ENCODE measurements around the gene GABRP.

Gene GABRP

DNA sequence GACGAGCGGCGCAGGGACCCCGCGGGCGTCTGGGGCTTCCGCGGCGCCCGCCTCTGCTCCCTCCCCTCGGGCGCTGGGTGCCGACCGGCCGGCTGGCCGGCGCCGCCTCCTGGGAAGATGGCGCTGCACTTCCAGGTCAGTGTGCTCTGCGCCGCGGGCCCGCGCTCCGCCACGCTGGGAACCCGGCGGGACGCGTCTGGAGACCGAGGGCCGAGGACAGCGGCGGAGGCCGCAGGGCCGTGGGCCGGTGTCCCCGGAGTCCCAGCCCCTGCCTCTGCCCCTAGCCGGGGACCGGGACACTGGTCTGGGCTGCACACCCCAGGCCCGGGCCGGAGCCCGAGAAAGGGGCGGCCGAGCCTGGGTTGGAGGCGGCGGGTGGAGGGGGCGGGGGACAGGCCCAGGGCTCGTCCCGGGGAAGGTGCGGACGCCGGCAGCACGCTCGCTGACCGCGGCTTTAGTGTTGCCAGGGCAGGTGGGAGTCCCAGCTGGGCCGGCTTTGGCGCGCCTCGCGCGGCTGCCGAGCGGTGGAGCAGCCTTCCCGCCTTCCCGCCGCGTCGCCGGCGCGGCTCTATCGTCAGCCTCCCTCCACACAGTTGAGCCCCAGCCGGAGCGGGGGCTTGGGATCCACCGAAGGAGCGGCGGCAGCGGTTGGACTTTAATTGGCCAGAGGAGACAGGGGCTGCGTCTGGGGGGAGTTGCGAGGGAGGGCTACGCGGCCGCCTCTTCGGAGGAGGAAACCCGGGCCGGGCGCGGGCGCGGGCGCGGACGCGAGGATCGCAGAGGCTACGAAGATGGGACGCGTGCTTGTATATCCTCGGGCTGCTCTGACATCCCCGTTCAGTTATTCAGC, 78.6 kb downstream of the GABRP start, which contains the start of gene RANBP17 (continued):
- TF ChIP-seq MEIS1 (CRISPR knock-in tag; IDR thresholded peaks at IDR 0.05; ENCODE audit: borderline replicate concordance) = no peak
- no peak for TF ChIP-seq ZNF174 (tag by site-specific recombination; IDR thresholded peaks at IDR 0.05)
- TF ChIP-seq ZNF133 (tag by site-specific recombination; IDR thresholded peaks at IDR 0.05) = no peak
- TF ChIP-seq ZNF214 (tag by site-specific recombination; IDR thresholded peaks at IDR 0.05; ENCODE audit: borderline replicate concordance) = no peak
- TF ChIP-seq, protein P1, sequence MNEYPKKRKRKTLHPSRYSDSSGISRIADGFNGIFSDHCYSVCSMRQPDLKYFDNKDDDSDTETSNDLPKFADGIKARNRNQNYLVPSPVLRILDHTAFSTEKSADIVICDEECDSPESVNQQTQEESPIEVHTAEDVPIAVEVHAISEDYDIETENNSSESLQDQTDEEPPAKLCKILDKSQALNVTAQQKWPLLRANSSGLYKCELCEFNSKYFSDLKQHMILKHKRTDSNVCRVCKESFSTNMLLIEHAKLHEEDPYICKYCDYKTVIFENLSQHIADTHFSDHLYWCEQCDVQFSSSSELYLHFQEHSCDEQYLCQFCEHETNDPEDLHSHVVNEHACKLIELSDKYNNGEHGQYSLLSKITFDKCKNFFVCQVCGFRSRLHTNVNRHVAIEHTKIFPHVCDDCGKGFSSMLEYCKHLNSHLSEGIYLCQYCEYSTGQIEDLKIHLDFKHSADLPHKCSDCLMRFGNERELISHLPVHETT (tag by site-specific recombination; IDR thresholded peaks at IDR 0.05) = no peak
- peak; percentile 46; the same call in 1 of the 2 replicates for TF ChIP-seq SP3 (tag by site-specific recombination; IDR thresholded peaks at IDR 0.05)
- TF ChIP-seq, protein P2, sequence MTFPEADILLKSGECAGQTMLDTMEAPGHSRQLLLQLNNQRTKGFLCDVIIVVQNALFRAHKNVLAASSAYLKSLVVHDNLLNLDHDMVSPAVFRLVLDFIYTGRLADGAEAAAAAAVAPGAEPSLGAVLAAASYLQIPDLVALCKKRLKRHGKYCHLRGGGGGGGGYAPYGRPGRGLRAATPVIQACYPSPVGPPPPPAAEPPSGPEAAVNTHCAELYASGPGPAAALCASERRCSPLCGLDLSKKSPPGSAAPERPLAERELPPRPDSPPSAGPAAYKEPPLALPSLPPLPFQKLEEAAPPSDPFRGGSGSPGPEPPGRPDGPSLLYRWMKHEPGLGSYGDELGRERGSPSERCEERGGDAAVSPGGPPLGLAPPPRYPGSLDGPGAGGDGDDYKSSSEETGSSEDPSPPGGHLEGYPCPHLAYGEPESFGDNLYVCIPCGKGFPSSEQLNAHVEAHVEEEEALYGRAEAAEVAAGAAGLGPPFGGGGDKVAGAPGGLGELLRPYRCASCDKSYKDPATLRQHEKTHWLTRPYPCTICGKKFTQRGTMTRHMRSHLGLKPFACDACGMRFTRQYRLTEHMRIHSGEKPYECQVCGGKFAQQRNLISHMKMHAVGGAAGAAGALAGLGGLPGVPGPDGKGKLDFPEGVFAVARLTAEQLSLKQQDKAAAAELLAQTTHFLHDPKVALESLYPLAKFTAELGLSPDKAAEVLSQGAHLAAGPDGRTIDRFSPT (tag by site-specific recombination; IDR thresholded peaks at IDR 0.05) = no peak
- no peak for TF ChIP-seq ZNF785 (tag by site-specific recombination; IDR thresholded peaks at IDR 0.05)

DNA sequence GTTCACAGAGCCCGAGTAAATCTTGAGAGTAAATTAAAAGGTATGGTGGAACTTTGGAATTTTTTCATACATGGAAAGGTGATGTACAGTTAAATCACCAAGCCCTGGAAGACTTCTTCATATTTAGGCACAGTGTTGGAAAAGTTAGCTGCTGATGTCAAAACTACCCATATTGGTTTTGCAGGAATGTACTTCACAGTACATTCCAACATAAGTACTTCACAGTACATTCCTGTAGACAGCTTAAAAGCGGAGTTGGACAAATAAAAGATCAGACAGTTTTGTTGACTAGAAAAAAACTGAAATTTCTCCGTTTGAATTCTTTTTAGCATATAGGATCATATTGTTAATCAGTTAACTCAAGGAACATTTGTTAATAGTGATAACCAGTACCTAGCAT, 80.1 kb downstream of the GABRP start:
- Histone ChIP-seq H3K27ac (ENCODE audit: extremely low read depth, low read depth, low read length) (no peak overlapping the region), H3K4me1 (ENCODE audit: control insufficient read depth, insufficient read depth, low read length) (no peaks in the 10 kb centered on the region; the same call in 1 of the 2 replicates), H3K4me3 (ENCODE audit: low read depth, low read length) (no peak overlapping the region), H3K36me3 (ENCODE audit: control insufficient read depth in 2 of 2, insufficient read depth in 1 of 2, low read length in 2 of 2) (no peaks in the 10 kb centered on the region), H3K9me3 (ENCODE audit: control insufficient read depth, insufficient read depth, low read depth, low read length) (no peaks in the 10 kb centered on the region; the same call in none of the 2 replicates)
- POLR2A ChIA-PET = interaction anchor here (0.6 kb wide), 1 partner anchor 34 kb away, joined by 9 read pairs; no protein-coding TSS in a partner anchor
- CTCF ChIA-PET = interaction anchor here (1.5 kb wide), 1 partner anchor 53 kb away, joined by 3 read pairs; no protein-coding TSS in a partner anchor
- TF ChIP-seq, protein P3, sequence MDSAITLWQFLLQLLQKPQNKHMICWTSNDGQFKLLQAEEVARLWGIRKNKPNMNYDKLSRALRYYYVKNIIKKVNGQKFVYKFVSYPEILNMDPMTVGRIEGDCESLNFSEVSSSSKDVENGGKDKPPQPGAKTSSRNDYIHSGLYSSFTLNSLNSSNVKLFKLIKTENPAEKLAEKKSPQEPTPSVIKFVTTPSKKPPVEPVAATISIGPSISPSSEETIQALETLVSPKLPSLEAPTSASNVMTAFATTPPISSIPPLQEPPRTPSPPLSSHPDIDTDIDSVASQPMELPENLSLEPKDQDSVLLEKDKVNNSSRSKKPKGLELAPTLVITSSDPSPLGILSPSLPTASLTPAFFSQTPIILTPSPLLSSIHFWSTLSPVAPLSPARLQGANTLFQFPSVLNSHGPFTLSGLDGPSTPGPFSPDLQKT (IDR thresholded peaks at IDR 0.05; ENCODE audit: borderline replicate concordance, low read depth, low read length) = no peak
- TF ChIP-seq, protein P4, sequence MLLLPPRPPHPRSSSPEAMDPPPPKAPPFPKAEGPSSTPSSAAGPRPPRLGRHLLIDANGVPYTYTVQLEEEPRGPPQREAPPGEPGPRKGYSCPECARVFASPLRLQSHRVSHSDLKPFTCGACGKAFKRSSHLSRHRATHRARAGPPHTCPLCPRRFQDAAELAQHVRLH (tag by site-specific recombination; IDR thresholded peaks at IDR 0.05) = no peak
- no peak for TF ChIP-seq ZNF76 (tag by site-specific recombination; IDR thresholded peaks at IDR 0.05; ENCODE audit: borderline replicate concordance, low read depth)
- no peak for TF ChIP-seq ZSCAN23 (tag by site-specific recombination; IDR thresholded peaks at IDR 0.05)
- TF ChIP-seq ZFHX2 (tag by site-specific recombination; conservative IDR thresholded peaks at IDR 0.05) = no peak
- no peak for TF ChIP-seq ZNF544 (tag by site-specific recombination; IDR thresholded peaks at IDR 0.05)
- no peak for TF ChIP-seq ZBTB48 (tag by site-specific recombination; IDR thresholded peaks at IDR 0.05)
- no peak for TF ChIP-seq SALL2 (tag by site-specific recombination; IDR thresholded peaks at IDR 0.05; ENCODE audit: borderline replicate concordance)
- TF ChIP-seq, protein P5, sequence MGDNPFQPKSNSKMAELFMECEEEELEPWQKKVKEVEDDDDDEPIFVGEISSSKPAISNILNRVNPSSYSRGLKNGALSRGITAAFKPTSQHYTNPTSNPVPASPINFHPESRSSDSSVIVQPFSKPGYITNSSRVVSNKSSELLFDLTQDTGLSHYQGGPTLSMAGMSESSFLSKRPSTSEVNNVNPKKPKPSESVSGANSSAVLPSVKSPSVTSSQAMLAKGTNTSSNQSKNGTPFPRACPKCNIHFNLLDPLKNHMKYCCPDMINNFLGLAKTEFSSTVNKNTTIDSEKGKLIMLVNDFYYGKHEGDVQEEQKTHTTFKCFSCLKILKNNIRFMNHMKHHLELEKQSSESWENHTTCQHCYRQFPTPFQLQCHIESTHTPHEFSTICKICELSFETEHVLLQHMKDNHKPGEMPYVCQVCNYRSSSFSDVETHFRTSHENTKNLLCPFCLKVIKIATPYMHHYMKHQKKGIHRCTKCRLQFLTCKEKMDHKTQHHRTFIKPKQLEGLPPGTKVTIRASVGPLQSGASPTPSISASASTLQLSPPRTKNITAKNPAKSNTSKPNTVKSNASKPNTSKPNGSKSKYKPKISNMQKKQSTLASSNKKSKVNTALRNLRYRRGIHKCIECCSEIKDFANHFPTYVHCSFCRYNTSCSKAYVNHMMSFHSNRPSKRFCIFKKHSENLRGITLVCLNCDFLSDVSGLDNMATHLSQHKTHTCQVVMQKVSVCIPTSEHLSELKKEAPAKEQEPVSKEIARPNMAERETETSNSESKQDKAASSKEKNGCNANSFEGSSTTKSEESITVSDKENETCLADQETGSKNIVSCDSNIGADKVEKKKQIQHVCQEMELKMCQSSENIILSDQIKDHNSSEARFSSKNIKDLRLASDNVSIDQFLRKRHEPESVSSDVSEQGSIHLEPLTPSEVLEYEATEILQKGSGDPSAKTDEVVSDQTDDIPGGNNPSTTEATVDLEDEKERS (tag by site-specific recombination; IDR thresholded peaks at IDR 0.05) = no peak
- TF ChIP-seq ZNF184 (tag by site-specific recombination; IDR thresholded peaks at IDR 0.05) = no peak
- TF ChIP-seq SCRT1 (tag by site-specific recombination; IDR thresholded peaks at IDR 0.05; ENCODE audit: borderline replicate concordance) = no peak
- no peak for TF ChIP-seq GLI2 (tag by site-specific recombination; IDR thresholded peaks at IDR 0.05; ENCODE audit: borderline replicate concordance, low read depth)

All from HEK293 (cell line).